Hepatocyte (in vitro differentiated cells): ENCODE measurements around the gene PRR36. TPM values are rescaled to one million over a fixed set of nuclear protein-coding genes. Genes with fewer than 3 reads are reported as not detected.

Experiments
- DNase-seq: peaks from one replicate; pipeline ENCODE4 v3.0.0-alpha.2; 2016; ENCODE audit warnings: low spot score
- H2AFZ ChIP-seq: fragments of 200-600 bp; sonication (generic); 2 replicates; pipeline ENCODE4 v1.6.0; 2016; ENCODE audit warnings: antibody characterized with exemption, mild to moderate bottlenecking
- H3K27ac ChIP-seq: fragments of 200-600 bp; sonication (generic); 2 replicates; pipeline ENCODE4 v1.5.1; 2016; ENCODE audit warnings: mild to moderate bottlenecking
- H3K27me3 ChIP-seq: fragments of 200-600 bp; sonication (generic); 2 replicates; pipeline ENCODE4 v1.6.1; 2016
- H3K36me3 ChIP-seq: fragments of 200-600 bp; sonication (generic); replicated peaks from 2 replicates; pipeline ENCODE4 v1.5.1; 2016; ENCODE audit warnings: low read depth; ENCODE audit not compliant: insufficient read depth
- H3K4me1 ChIP-seq: fragments of 200-600 bp; sonication (generic); 2 replicates; pipeline ENCODE4 v1.5.1; 2016; ENCODE audit warnings: mild to moderate bottlenecking, moderate library complexity; ENCODE audit not compliant: insufficient read depth
- H3K4me2 ChIP-seq: fragments of 200-600 bp; sonication (generic); 2 replicates; pipeline ENCODE4 v1.6.0; 2016
- H3K4me3 ChIP-seq: fragments of 200-600 bp; sonication (generic); 2 replicates; pipeline ENCODE4 v1.5.1; 2016; ENCODE audit warnings: mild to moderate bottlenecking
- H3K79me2 ChIP-seq: fragments of 200-600 bp; sonication (generic); 2 replicates; pipeline ENCODE4 v1.6.0; 2017; ENCODE audit warnings: mild to moderate bottlenecking
- H3K9me2 ChIP-seq: fragments of 200-600 bp; sonication (generic); replicated peaks from 2 replicates; pipeline ENCODE4 v1.6.0; 2017; ENCODE audit warnings: mild to moderate bottlenecking; ENCODE audit not compliant: insufficient read depth
- H3K9me3 ChIP-seq: fragments of 200-600 bp; sonication (generic); 2 replicates; pipeline ENCODE4 v1.5.1; 2016; ENCODE audit warnings: low read depth, mild to moderate bottlenecking
- H4K20me1 ChIP-seq: fragments of 200-600 bp; sonication (generic); 2 replicates; pipeline ENCODE4 v1.6.0; 2016; ENCODE audit warnings: mild to moderate bottlenecking; ENCODE audit not compliant: insufficient read depth, poor library complexity, severe bottlenecking
- CTCF ChIP-seq: fragments of 200-600 bp; sonication (generic); IDR thresholded peaks from 2 replicates; pipeline ENCODE4 v1.5.1; 2016; ENCODE audit warnings: antibody characterized with exemption, mild to moderate bottlenecking; ENCODE audit not compliant: poor library complexity
- EZH2 ChIP-seq: fragments of 200-600 bp; sonication (generic); IDR thresholded peaks from 2 replicates; pipeline ENCODE4 v1.6.1; 2016; ENCODE audit warnings: antibody characterized with exemption, mild to moderate bottlenecking, borderline replicate concordance
- EZH2phosphoT487 ChIP-seq: fragments of 200-600 bp; sonication (generic); IDR thresholded peaks from one replicate; pipeline ENCODE4 v1.6.1; 2018; ENCODE audit warnings: antibody characterized with exemption, mild to moderate bottlenecking, low read depth, moderate library complexity; ENCODE audit not compliant: unreplicated experiment, severe bottlenecking
- WGBS: methylation state at CpG from one replicate; pipeline ENCODE4 v1.1.6; 2016; ENCODE audit warnings: low lambda C conversion rate; ENCODE audit errors: missing lambda C conversion rate; 5-methylcytosine and 5-hydroxymethylcytosine counted together
- polyA plus RNA-seq: library from polyadenylated mRNA; unstranded; fragments of >200 nt; fragmentation: Nextera tagmentation; extraction: Ambion mirVana; gene quantifications from 2 replicates; pipeline ENCODE4 v1.2.1, GENCODE V29; 2016
- total RNA-seq: library from RNA; depleted of rRNA; stranded (reverse); fragments of >200 nt; gene quantifications from 2 replicates; pipeline ENCODE4 v1.2.3, GENCODE V29; 2014

PRR36 gene
- total and polyA plus RNA-seq, 2 experiments from 2014 or later, result 1.00 to 2.5 TPM

- Histone ChIP-seq H3K4me1 (peaks cover under 1% of the 10 kb centered on the region), H3K79me2 (peaks cover 27% of the 10 kb centered on the region), H3K27ac (no peak overlapping the region), H3K9me2 (no peaks in the 10 kb centered on the region), H3K4me3 (no peak overlapping the region), H3K4me2 (no peak overlapping the region), H4K20me1 (peaks cover 36% of the 10 kb centered on the region), H3K36me3 (no peaks in the 10 kb centered on the region), H3K27me3 (peaks cover 13% of the 10 kb centered on the region), H3K9me3 (no peaks in the 10 kb centered on the region), H2AFZ (no peak overlapping the region)
- TF ChIP-seq CTCF (no peak), EZH2 (no peak), EZH2phosphoT487 (no peak)
- DNase-seq, result no peak
- WGBS, result 97% methylated on average over 43 of the region's 54 CpGs
Measured at GRCh38 chr19:7910321-7911161, 36.4 kb upstream of the PRR36 start.

- no peak for TF ChIP-seq EZH2
- no peak for TF ChIP-seq CTCF
- WGBS, result over 99% methylated on average over 10 of the region's 21 CpGs
- DNase-seq, result no peak
- H3K4me3 ChIP-seq, result no peak overlapping the region
- no peaks in the 10 kb centered on the region for H3K36me3 ChIP-seq
- H3K79me2 ChIP-seq, result peaks cover 37% of the 10 kb centered on the region
- H3K9me3 ChIP-seq, result no peaks in the 10 kb centered on the region
- H2AFZ ChIP-seq, result no peak overlapping the region
- peaks cover 46% of the 10 kb centered on the region for H4K20me1 ChIP-seq
- H3K27ac ChIP-seq, result no peak overlapping the region
- peaks cover 3% of the 10 kb centered on the region for H3K27me3 ChIP-seq
- H3K4me1 ChIP-seq, result peaks cover 10% of the 10 kb centered on the region
- H3K4me2 ChIP-seq, result no peak overlapping the region
- H3K9me2 ChIP-seq, result no peaks in the 10 kb centered on the region
Measured at GRCh38 chr19:7909471-7910067, 35.4 kb upstream of the PRR36 start.

- TF ChIP-seq CTCF, result no peak
- no peak for TF ChIP-seq EZH2phosphoT487
- no peak for TF ChIP-seq EZH2
- DNase-seq, result no peak
- WGBS, result 89% methylated on average over 9 of the region's 19 CpGs
- Histone ChIP-seq H3K9me3 (no peaks in the 10 kb centered on the region), H3K4me3 (no peak overlapping the region), H3K9me2 (no peaks in the 10 kb centered on the region), H3K27ac (no peak overlapping the region), H3K36me3 (no peaks in the 10 kb centered on the region), H4K20me1 (peaks cover 51% of the 10 kb centered on the region), H3K27me3 (no peaks in the 10 kb centered on the region), H3K4me1 (peaks cover 12% of the 10 kb centered on the region), H3K79me2 (peaks cover 43% of the 10 kb centered on the region), H2AFZ (no peak overlapping the region), H3K4me2 (no peak overlapping the region)
Measured at GRCh38 chr19:7908742-7909461, 34.7 kb upstream of the PRR36 start.
